GM12878 (cell line): ENCODE results near the gene NFAT5. TPM values are rescaled to one million over a fixed set of nuclear protein-coding genes. Genes with fewer than 3 reads are reported as not detected.

Source experiments
- BACH1 ChIP-seq: fragments of 450-650 bp; IDR thresholded peaks from 2 replicates; pipeline ENCODE4 v1.6.1; 2017; ENCODE audit warnings: mild to moderate bottlenecking, borderline replicate concordance
- CREB1 ChIP-seq: IDR thresholded peaks from 2 replicates; pipeline ENCODE4 v1.6.1; 2012; ENCODE audit warnings: low read depth, mild to moderate bottlenecking, inconsistent platforms
- DPF2 ChIP-seq: fragments of 450-650 bp; IDR thresholded peaks from 2 replicates; pipeline ENCODE4 v1.6.1; 2017; ENCODE audit warnings: mild to moderate bottlenecking
- MEF2A ChIP-seq: IDR thresholded peaks from 2 replicates; pipeline ENCODE4 v1.6.1; 2011; ENCODE audit warnings: low read depth, mild to moderate bottlenecking, low read length, moderate library complexity; ENCODE audit not compliant: insufficient read depth
- MTA2 ChIP-seq: fragments of 450-650 bp; IDR thresholded peaks from 2 replicates; pipeline ENCODE4 v1.6.1; 2016; ENCODE audit warnings: low read depth, mild to moderate bottlenecking, moderate library complexity
- MXI1 ChIP-seq: fragments of 150-350 bp; IDR thresholded peaks from 2 replicates; pipeline ENCODE4 v1.6.1; 2011; ENCODE audit warnings: low read depth, mild to moderate bottlenecking, inconsistent platforms, low read length, improper control_type of control experiment
- NFIC ChIP-seq: IDR thresholded peaks from 2 replicates; pipeline ENCODE4 v1.6.1; 2012; ENCODE audit warnings: low read depth, mild to moderate bottlenecking, inconsistent platforms, low read length, moderate library complexity
- RELA ChIP-seq: fragments of 450-650 bp; IDR thresholded peaks from 2 replicates; pipeline ENCODE4 v1.8.0; 2014; ENCODE audit warnings: borderline replicate concordance; ENCODE audit not compliant: partially characterized antibody
- SKIL ChIP-seq: fragments of 450-650 bp; IDR thresholded peaks from 2 replicates; pipeline ENCODE4 v1.6.1; 2017; ENCODE audit warnings: mild to moderate bottlenecking, low read depth, inconsistent platforms; ENCODE audit not compliant: poor library complexity, severe bottlenecking
- SRF ChIP-seq, 2 experiments: IDR thresholded peaks; 2 replicates each; pipeline ENCODE4 v1.6.1; 2011; ENCODE audit warnings: low read depth in 2 of 2, low read length in 2 of 2, mild to moderate bottlenecking in 1 of 2, moderate library complexity in 1 of 2
- ZBTB4 ChIP-seq: fragments of 450-650 bp; formaldehyde crosslinking; IDR thresholded peaks from 2 replicates; pipeline ENCODE4 v1.4.0; 2022; ENCODE audit warnings: mild to moderate bottlenecking, moderate library complexity
- ZNF384 ChIP-seq: IDR thresholded peaks from 2 replicates; pipeline ENCODE4 v1.6.1; 2012; ENCODE audit warnings: low read depth, mild to moderate bottlenecking, low read length, improper control_type of control experiment, borderline replicate concordance
- polyA plus RNA-seq, 11 experiments: library from polyadenylated mRNA; depleted of rRNA in 4 of 11; unstranded in 6 of 11; stranded (reverse) in 5 of 11; fragments of >200 nt; fragmentation: Nextera tagmentation in 4 of 11; fragmentation: Illumina TruSeq in 1 of 11; extraction: Ambion mirVana in 4 of 11; extraction: Trizol in 1 of 11; gene quantifications; 1 replicate in 1 of 11; 2 replicates in 10 of 11; pipeline versions ENCODE4 v1.2.1 to v1.2.3, GENCODE V29; 2011 to 2016; ENCODE audit warnings: inconsistent platforms in 2 of 11, missing spikeins in 2 of 11, low read depth in 1 of 11
- total RNA-seq, 4 experiments: library from RNA; depleted of rRNA in 3 of 4; stranded (reverse); fragments of >200 nt in 3 of 4; fragmentation: Illumina TruSeq in 1 of 4; extraction: Trizol in 1 of 4; gene quantifications; 2 replicates each; pipeline versions ENCODE4 v1.2.1 to v1.2.3, GENCODE V29; 2013 to 2021
- TF ChIP-seq, protein P1 (sequence below): fragments of 450-650 bp; IDR thresholded peaks from 2 replicates; pipeline ENCODE4 v1.6.1; 2017; ENCODE audit warnings: low read depth, mild to moderate bottlenecking, moderate library complexity
- TF ChIP-seq, protein P2 (sequence below): IDR thresholded peaks from 2 replicates; pipeline ENCODE4 v1.6.1; 2011; ENCODE audit warnings: borderline replicate concordance, low read depth, mild to moderate bottlenecking, moderate library complexity, low read length; ENCODE audit not compliant: insufficient read depth, poor library complexity, severe bottlenecking

The NFAT5 gene
- total and polyA plus RNA-seq, 10 of the 15 experiments (the other 5 are each of a cell fraction or from before 2014, with no cell fraction given) = 0.58 to 31.5 (median 12.7) TPM

GRCh38 chr16:69563605-69564580 is 1.9 kb upstream of the NFAT5 start (continued):
- TF ChIP-seq MTA2 = peak; percentile 95
- TF ChIP-seq NFIC = peak; percentile 81
- TF ChIP-seq CREB1 = peak; percentile 22; the same call in 1 of the 2 replicates
- TF ChIP-seq MXI1 = no peak
- TF ChIP-seq ZNF384 = no peak
- peak; percentile 78 for TF ChIP-seq BACH1
- TF ChIP-seq SRF (IDR thresholded peaks at IDR 0.05; ENCODE audit: low read depth in 2 of 2, low read length in 2 of 2) = 0 out of 4 replicates have a peak, but pooled peaks of 1 of the 2 experiments have one; percentile 1
- TF ChIP-seq, protein P1, sequence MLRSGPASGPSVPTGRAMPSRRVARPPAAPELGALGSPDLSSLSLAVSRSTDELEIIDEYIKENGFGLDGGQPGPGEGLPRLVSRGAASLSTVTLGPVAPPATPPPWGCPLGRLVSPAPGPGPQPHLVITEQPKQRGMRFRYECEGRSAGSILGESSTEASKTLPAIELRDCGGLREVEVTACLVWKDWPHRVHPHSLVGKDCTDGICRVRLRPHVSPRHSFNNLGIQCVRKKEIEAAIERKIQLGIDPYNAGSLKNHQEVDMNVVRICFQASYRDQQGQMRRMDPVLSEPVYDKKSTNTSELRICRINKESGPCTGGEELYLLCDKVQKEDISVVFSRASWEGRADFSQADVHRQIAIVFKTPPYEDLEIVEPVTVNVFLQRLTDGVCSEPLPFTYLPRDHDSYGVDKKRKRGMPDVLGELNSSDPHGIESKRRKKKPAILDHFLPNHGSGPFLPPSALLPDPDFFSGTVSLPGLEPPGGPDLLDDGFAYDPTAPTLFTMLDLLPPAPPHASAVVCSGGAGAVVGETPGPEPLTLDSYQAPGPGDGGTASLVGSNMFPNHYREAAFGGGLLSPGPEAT = peak; percentile 97
- TF ChIP-seq ZBTB4 = no peak
- TF ChIP-seq DPF2 = peak; percentile 61
- peak; percentile 83 for TF ChIP-seq SKIL
- peak; percentile 62; the same call in 1 of the 2 replicates for TF ChIP-seq MEF2A
- TF ChIP-seq RELA = peak; percentile 84
- TF ChIP-seq, protein P2, sequence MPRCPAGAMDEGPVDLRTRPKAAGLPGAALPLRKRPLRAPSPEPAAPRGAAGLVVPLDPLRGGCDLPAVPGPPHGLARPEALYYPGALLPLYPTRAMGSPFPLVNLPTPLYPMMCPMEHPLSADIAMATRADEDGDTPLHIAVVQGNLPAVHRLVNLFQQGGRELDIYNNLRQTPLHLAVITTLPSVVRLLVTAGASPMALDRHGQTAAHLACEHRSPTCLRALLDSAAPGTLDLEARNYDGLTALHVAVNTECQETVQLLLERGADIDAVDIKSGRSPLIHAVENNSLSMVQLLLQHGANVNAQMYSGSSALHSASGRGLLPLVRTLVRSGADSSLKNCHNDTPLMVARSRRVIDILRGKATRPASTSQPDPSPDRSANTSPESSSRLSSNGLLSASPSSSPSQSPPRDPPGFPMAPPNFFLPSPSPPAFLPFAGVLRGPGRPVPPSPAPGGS = no peak
